ENCODE measurements around the gene RASSF5. TPM values are rescaled to one million over a fixed set of nuclear protein-coding genes. Genes with fewer than 3 reads are reported as not detected.

Gene RASSF5
- total RNA-seq, 2 donors from 2014 or later, result 212 to 239 TPM

DNA sequence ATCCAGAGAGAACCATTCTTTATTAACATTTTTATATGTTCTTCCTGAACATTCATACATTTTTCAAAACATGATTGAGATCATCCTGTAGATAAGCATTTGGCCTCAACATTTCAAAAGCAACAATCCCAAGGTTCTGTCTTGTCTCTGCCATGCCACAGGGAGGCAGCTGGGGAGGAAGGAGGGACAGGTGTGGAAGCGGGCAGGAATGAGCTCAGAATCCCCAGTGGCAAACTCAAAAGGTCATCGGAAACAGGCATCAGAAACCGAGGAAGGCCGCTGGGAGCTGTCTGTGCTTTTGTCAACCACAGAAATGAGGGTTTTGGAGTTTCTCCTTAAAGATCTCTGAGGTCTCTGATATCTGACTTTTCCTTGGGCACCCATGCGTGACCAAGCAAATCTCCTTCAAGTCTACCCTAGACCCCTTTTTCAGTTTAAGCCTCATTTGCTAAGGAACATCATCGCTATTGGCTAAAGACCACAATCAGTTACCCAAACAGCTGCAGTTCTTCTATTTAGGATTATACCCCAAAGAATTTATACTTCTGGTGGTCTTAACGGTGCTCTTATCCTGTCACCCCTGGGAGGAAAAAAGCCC, 34.0 kb downstream of the RASSF5 start:
- peak overlapping the region in 1 of 2 donors; percentile 77 for H3K27ac Mint-ChIP-seq
- H3K9me3 Mint-ChIP-seq, result no peaks in the 10 kb centered on the region
- no peak for ATAC-seq
- DNase-seq (ENCODE audit: low spot score in 2 of 2), result peak in 1 of 2 donors; percentile 6
- peaks cover 0 to 7% of the 10 kb centered on the region in 2 donors for H3K36me3 Mint-ChIP-seq

DNA sequence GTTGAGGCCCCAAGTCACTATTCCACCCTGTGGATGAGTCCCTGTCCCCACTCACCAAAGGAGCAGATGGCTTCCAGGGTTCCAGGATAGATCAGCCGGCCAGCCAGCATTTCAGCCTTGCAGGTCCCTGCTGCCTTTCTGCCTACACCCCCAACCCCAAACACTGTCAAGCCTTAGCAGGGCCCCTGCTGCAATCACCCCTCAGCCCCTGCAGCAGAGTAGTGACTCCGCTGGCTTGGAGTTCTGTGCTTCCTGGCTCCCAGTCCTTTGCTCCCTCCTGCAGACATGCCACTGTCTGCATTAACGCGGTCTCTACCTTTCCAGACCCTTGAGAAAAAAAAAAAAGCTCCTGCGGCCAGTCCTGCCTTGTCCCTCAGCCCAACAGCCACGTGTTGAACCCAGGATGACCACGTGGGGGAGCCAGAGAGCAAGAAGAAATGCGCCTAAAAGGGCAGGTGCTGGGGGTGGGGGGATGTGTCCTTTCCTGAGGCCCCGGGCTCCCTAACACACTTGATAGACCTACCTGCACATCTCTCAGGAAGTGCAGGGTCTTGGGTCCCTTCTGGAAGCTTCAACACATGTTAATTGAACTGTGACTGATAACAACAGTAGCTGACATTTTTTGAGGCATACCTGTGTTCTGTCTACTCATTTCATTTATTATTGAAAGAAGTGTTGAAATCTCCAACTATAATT, 37.4 kb downstream of the RASSF5 start:
- ATAC-seq (peak; percentile 89 to 92), DNase-seq (ENCODE audit: low spot score in 2 of 2) (peak; percentile 83 to 91)
- Mint-ChIP-seq H3K27ac (peak overlapping the region; percentile 6 to 40), H3K9me3 (no peaks in the 10 kb centered on the region), H3K36me3 (peaks cover 0 to 7% of the 10 kb centered on the region in 2 donors)

DNA sequence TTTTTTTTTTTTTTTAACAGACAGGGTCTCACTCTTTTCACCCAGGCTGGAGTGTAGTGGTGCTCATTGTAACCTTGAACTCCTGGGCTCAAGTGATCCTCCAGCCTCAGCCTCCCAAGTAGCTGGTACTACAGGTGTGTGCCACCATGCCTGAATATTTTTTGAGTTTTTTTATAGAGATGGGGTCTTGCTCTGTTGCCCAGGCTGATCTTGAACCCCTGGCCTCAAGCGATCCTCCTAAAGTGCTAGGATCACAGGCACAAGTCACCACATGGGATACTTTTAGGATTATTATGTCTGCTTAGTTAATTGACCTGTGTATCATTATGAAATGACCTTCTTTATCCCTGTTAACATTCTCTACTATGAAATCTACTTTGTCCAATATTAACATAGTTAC, 38.0 kb downstream of the RASSF5 start:
- peak in 1 of 2 donors; percentile 2 for DNase-seq (ENCODE audit: low spot score in 2 of 2)
- ATAC-seq, result peak; percentile 18 to 25
- H3K36me3 Mint-ChIP-seq, result peaks cover 0 to 7% of the 10 kb centered on the region in 2 donors
- H3K27ac Mint-ChIP-seq, result peak overlapping the region in 1 of 2 donors; percentile 6
- no peaks in the 10 kb centered on the region for H3K9me3 Mint-ChIP-seq

DNA sequence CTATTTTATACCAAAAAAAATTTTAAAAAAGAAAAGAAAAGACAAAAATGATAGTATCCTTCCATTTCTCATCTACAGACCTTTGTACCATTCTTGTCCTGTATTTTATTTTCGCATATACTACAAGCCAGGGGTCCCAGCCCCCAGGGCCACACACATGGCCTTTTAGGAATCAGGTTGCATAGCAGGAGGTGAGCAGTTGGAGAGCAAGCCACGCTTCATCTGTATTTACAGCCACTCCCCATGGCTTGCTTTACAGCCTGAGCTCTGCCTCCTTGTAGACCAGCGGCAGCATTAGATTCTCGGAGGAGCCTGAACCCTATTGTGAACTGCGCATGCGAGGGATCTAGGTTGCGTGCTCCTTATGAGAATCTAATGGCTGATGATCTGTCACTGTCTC, 39.8 kb downstream of the RASSF5 start:
- peaks cover 2 to 6% of the 10 kb centered on the region in 2 donors for H3K36me3 Mint-ChIP-seq
- DNase-seq (ENCODE audit: low spot score in 2 of 2) (peak in 1 of 2 donors; percentile 18), ATAC-seq (no peak)
- no peaks in the 10 kb centered on the region for H3K9me3 Mint-ChIP-seq
- no peak overlapping the region for H3K27ac Mint-ChIP-seq

DNA sequence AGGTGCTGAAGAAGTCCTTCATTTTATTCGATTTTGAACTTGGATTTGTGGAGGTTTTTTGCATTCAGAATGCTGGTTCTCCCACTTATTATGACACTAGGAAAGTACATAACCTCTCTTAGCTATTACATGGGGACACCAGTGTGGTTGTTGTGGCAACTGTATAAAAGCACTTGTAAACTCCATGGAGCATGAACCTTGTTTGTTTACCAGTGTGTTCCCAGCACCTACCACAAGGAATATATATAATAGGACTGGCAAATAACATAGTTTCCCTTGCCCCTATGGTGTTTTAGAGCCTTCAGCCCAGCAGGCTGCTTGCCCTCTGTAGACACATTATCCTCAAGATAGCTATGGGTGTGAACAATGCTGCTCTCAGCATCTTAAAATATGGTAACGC, 43.1 kb downstream of the RASSF5 start:
- Mint-ChIP-seq H3K27ac (no peak overlapping the region), H3K9me3 (peaks cover 0 to 5% of the 10 kb centered on the region in 2 donors)
- no peak for DNase-seq (ENCODE audit: low spot score in 2 of 2)

DNA sequence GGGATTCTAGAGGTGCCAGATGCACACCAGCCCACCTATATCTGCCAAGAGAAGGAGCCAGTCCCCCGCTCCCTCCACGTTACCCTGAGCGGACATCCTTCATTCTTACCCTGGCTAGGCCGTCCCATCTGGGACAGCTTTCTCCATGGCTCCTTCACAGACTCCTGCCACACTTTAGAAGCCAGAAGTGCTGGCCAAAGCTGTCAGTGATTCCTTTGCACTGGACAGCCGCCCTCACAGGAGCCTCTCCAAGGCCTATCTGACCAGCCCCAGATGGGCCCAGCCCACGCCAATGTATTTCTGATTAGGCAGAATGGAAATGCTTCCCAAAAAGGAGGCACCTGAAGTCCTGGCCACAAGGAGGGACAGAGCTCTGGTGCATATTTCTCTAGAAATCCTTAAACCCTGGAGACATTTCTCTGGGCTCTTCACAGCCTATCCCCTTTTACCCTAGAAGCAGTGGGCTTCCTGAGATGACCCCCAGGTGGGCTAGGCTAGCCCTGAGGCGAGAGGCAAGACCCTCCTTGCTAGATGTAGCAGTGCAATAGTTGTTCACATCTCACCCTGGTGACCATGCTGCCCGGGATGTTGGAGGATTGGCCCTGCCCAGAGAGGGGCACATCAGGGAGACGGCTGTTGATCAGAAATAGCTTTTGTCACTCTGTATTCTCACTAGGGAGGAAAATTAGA, 44.1 kb downstream of the RASSF5 start:
- Mint-ChIP-seq H3K9me3 (peaks cover 0 to 5% of the 10 kb centered on the region in 2 donors), H3K36me3 (peaks cover 6 to 13% of the 10 kb centered on the region in 2 donors)
- no peak for ATAC-seq

More for the DNA sequence above, 43.1 kb downstream of the RASSF5 start:
- peaks cover 6 to 13% of the 10 kb centered on the region in 2 donors for H3K36me3 Mint-ChIP-seq
- no peak for ATAC-seq

DNA sequence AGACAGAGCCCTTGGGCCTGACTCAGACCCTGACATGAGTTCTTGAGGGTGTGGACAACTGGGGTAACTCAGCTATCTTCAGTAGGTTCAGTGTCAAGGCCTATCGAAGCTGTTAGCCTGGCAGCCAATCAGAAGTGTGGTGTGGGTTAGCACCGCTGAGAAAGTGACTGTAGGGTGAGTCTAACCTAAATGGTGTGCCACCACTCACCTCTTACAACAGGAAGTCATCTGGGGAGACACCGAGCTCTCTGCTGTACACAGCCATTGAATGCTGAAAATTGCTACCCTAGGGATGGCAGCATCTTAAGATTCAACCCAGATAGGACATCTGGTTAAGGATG, 44.6 kb downstream of the RASSF5 start:
- peak; percentile 77 to 87 for ATAC-seq
- DNase-seq (ENCODE audit: low spot score in 2 of 2), result peak; percentile 66 to 88
- H3K9me3 Mint-ChIP-seq, result peaks cover 0 to 5% of the 10 kb centered on the region in 2 donors
- H3K27ac Mint-ChIP-seq, result peak overlapping the region; percentile 91 to 94
- H3K36me3 Mint-ChIP-seq, result peaks cover 6 to 13% of the 10 kb centered on the region in 2 donors

More for the DNA sequence above, 44.1 kb downstream of the RASSF5 start:
- no peak for DNase-seq (ENCODE audit: low spot score in 2 of 2)
- peak overlapping the region in 1 of 2 donors; percentile 91 for H3K27ac Mint-ChIP-seq

DNA sequence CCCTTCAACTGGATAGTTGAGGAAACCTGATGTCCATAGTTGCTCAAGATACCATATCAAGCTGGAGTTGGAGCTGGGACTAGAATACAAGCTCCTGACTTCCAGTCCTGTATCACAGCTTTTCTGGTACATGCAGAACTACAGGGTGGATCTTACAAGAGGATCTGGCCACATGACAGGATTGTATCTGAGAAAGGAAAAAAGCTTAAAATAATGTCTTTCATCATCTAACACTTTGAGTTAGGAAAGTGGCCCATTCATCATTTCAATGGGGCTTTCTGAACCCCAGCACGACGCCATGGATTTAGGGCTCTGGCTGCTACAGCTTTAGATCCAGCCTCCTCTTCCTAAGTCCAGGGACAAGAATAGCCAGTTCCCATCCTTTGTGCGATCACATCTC, 46.9 kb downstream of the RASSF5 start:
- peaks cover 0 to 5% of the 10 kb centered on the region in 2 donors for H3K9me3 Mint-ChIP-seq
- ATAC-seq (no peak), DNase-seq (ENCODE audit: low spot score in 2 of 2) (no peak)
- H3K27ac Mint-ChIP-seq, result no peak overlapping the region
- peaks cover 23 to 34% of the 10 kb centered on the region in 2 donors for H3K36me3 Mint-ChIP-seq

DNA sequence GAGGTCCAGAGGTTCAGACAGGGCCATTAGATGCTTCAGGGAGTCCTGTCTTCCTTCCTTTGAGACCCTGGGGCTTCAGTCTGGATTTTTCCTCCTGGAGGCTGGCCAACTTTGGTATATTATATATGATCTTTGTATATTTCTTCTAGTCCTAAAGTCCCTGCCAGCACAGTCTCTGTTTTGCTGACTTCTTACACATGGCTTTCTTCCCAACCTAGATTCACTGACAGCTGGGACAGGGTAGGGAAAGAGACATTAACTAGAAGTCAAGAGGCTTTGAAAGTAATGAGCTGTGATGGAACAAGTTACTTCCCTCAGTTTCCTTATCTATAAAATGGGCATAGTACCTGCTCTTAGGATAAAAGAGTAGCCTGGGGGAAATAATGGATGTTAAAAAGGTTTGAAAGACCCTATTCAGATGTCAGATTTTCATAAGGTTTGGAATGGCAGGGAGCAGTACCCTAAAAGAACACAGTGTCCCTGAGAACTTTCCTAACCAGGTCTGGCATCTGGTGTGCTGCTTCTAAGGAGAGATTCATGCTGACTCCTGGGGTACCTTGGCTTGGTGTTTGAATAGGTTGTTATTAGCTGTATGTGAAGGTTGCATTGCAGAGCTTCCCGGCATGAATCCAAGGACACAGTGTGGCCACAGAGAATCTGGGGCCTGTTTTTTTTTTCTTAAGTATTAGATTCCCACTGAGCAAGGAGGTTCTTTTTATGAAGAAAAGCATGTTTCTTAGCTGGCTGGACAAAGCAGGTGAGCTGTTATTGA, 47.6 kb downstream of the RASSF5 start:
- Mint-ChIP-seq H3K36me3 (peaks cover 29 to 40% of the 10 kb centered on the region in 2 donors), H3K9me3 (peaks cover 0 to 5% of the 10 kb centered on the region in 2 donors), H3K27ac (peak overlapping the region; percentile 97)
- ATAC-seq (no peak), DNase-seq (ENCODE audit: low spot score in 2 of 2) (no peak)

DNA sequence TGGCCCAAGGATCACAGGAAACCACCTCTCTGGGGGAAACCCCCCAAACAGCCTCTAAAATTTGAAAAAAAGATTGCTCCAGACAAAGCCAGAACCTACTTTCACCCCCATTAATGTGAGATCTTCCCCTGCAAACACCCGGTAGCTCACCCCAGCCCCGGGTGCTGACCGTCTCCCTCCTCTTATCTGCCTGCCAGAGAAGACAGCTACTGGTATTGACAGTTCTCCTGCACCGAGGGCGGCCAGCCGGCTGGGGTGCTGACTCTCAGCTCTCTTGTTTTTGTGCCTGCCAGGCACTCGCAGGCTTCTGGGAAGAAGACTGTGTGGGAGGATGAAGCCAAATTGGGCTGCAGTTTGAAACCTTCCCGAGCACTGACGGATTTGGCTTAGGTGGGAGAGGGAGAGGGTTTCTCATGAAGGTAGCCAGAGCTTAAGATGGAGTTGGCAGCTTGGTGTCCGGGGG, 48.2 kb downstream of the RASSF5 start:
- ATAC-seq (peak; percentile 2 to 9), DNase-seq (ENCODE audit: low spot score in 2 of 2) (peak; percentile 56 to 76)
- H3K36me3 Mint-ChIP-seq, result peaks cover 36 to 47% of the 10 kb centered on the region in 2 donors
- H3K9me3 Mint-ChIP-seq, result peaks cover 0 to 5% of the 10 kb centered on the region in 2 donors
- H3K27ac Mint-ChIP-seq, result peak overlapping the region; percentile 97

DNA sequence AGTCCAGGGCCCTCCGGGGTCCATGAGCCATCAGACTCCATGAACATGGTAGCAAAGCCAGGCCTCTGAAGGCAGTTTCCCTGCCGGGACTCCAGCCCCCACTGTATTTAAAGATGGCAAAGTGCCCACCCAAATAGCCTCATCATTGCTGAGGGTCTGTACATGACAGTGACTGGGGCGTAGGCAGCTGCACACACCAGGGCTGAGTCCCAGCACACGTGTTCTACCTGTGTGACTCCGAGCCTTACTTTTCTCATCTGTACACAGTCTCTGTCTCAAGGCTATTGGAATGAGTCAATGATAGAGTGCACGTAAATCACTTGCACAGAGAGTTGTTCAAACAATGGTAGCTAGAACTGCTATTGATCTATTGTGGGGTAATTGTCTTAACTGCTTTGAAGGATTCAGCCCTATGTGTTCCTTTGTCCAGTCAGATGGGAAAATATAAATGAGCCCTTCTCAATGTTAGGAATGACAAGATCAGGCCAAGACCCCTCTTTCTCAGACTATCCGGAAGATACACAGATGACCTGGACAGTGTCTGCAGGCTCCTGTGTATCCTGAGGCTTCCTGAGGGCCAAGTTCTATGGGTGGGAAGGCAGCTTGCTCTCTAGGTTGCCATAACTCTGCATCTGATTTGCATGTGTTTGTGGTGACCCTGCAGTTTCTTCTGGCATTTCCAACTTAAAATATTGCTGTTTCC, 48.9 kb downstream of the RASSF5 start:
- Mint-ChIP-seq H3K9me3 (peaks cover 0 to 5% of the 10 kb centered on the region in 2 donors), H3K27ac (peak overlapping the region; percentile 97), H3K36me3 (peaks cover 42 to 53% of the 10 kb centered on the region in 2 donors)
- DNase-seq (ENCODE audit: low spot score in 2 of 2) (peak in 1 of 2 donors; percentile 55), ATAC-seq (peak; percentile 66 to 81)

DNA sequence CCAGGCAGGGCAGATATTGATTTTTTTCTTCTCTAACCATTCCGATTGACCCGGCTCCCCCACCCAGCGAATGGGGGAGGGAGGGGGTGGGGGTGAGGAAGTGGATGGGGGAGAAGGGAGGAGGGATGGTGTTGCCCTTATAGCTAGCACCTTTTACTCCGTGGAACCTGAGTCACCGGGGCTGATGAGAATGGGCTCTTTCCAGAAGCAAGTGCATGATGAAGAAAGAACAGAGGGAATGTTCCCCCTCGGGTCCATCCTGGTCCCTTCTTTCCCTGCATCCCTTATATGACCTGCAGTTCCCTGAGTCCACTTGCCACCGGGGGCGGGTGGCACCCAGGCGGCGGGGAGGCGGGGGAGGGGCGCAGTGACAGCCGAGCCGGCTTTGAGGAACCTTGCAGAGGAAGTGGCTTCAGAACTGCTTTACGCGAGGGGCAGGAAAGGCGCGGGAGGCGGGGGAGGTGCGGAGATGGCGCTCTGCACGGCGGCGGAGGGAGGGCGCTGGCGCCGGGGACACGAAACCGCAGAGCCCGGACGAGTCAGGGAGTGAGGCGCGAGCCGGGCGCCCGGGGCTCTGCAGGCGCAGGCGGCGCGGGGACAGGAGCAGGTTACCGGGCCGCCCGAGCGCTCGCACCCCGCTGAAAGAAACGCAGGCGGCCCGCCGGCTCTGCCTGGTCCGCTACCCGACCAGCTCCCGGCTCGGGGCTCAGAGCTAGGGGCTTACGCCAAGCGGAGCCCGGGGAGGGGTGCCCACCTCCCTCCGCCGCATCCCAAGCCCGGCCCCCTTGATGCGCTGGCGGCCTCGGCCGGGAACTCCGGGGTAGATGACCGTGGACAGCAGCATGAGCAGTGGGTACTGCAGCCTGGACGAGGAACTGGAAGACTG, 49.7 kb downstream of the RASSF5 start:
- peaks cover 46 to 60% of the 10 kb centered on the region in 2 donors for H3K36me3 Mint-ChIP-seq
- peak; percentile 45 to 56 for ATAC-seq
- DNase-seq (ENCODE audit: low spot score in 2 of 2), result peak; percentile 81 to 90
- H3K27ac Mint-ChIP-seq, result peak overlapping the region; percentile 97
- H3K9me3 Mint-ChIP-seq, result peaks cover 0 to 5% of the 10 kb centered on the region in 2 donors

DNA sequence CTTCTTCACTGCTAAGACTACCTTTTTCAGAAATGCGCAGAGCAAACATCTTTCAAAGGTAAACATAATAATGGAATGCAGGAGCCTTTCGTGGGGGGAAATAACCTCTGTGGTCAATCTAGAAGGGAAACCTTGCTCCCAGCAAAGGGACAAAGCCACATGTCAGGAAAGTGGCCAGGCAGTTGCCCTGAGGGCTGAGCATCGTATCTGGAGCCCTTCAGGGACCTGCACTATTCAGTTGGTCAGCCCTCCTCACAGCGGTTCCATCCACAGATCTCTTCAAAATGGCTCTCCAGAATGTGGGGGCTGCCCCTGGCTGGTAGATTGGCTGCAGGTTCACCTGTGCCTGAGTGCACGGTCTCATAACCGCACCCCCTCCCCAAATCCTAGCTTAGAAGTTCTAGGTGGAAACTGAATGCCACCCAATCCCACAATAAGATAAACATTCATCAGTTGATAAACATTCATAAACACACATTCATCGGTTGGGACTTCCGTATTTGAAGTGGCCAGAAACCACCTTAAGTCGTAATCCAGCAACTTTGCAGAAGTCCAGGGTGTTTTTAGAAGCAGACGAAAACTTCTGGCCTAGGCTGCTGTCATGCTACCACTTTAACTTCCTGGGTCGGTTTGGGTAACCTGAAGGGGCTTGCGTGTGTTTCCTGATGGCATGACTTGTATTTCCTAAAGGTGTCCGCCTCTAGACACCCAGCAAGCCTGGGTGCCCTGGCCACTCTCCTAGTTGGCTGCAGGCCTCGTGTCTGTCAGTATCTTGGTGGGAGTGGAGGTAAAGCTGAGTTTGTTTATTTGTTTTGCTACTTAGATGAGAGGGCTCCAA, 50.5 kb downstream of the RASSF5 start:
- H3K36me3 Mint-ChIP-seq, result peaks cover 50 to 64% of the 10 kb centered on the region in 2 donors
- H3K9me3 Mint-ChIP-seq, result peaks cover 0 to 5% of the 10 kb centered on the region in 2 donors
- DNase-seq (ENCODE audit: low spot score in 2 of 2) (peak in 1 of 2 donors; percentile 67), ATAC-seq (peak in 1 of 2 donors; percentile 6)
- H3K27ac Mint-ChIP-seq, result peak overlapping the region; percentile 97
